Natural killer cell treated with Interleukin-12 subunit alpha and Interleukin-12 subunit beta and Interleukin-15 and Interleukin-18, amount 100 ng/mL, for 72 hours (primary cell): ENCODE results near the gene SND1. TPM values are rescaled to one million over a fixed set of nuclear protein-coding genes. Genes with fewer than 3 reads are reported as not detected.

Experiments
- ATAC-seq, 2 donors: fragments of 150-1000 bp; cut with Tn5 transposase in 1 of 2; sonication (Bioruptor Pico), chemical (Tn5 transposase) in 1 of 2; 2 replicates each; pipeline ENCODE4 v1.10.0; 2021
- DNase-seq: peaks from one replicate; pipeline ENCODE4 v3.0.0; 2022; ENCODE audit warnings: low spot score
- H3K27ac Mint-ChIP-seq, 2 donors: 1 replicate in 1 of 2; 2 replicates in 1 of 2; pipeline ENCODE4 v1.8.0; 2022; ENCODE audit warnings: mixed read lengths in 2 of 2, mild to moderate bottlenecking in 1 of 2, moderate library complexity in 1 of 2
- H3K27me3 Mint-ChIP-seq, 2 donors: 1 replicate in 1 of 2; 2 replicates in 1 of 2; pipeline ENCODE4 v1.8.0; 2022; ENCODE audit warnings: mixed read lengths in 2 of 2
- H3K36me3 Mint-ChIP-seq: one replicate; pipeline ENCODE4 v1.8.0; 2022; ENCODE audit warnings: mixed read lengths
- H3K4me1 Mint-ChIP-seq, 2 donors: 1 replicate in 1 of 2; 2 replicates in 1 of 2; pipeline ENCODE4 v1.8.0; 2022; ENCODE audit warnings: low read depth in 2 of 2, mixed read lengths in 2 of 2, mild to moderate bottlenecking in 1 of 2
- H3K4me3 Mint-ChIP-seq: one replicate; pipeline ENCODE4 v1.8.0; 2022; ENCODE audit warnings: mixed read lengths
- H3K9me3 Mint-ChIP-seq: 2 replicates; pipeline ENCODE4 v1.8.0; 2022; ENCODE audit warnings: mixed read lengths
- total RNA-seq, 2 donors: library from RNA; stranded (reverse); gene quantifications; one replicate each; pipeline ENCODE4 v1.2.3, GENCODE V29; 2022

SND1 gene
- total RNA-seq, 2 donors from 2014 or later = 311 to 347 TPM

DNA sequence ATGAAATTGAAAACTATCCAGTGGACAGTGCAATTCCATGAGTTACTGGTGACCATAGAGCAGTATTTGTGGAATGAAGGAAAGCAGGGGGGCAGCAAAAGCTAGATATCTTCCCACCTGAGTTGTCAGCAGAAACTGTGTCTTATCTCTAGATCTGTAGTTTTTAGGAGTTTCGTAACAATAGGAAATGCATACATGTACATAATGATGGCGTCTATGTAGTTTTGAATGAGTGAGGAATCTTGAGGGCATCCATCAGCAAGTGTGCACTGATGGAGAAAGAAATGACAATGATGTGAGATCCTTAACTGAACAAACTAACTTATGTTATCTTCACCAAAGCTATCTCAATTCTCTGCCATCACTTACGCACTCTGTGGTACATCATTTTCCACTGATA lies 264.7 kb downstream of the SND1 start:
- ATAC-seq (no peak), DNase-seq (no peak)
- Mint-ChIP-seq H3K36me3 (no peaks in the 10 kb centered on the region), H3K9me3 (no peaks in the 10 kb centered on the region), H3K4me3 (no peak overlapping the region), H3K4me1 (peaks cover 5 to 6% of the 10 kb centered on the region in 2 donors), H3K27me3 (no peaks in the 10 kb centered on the region), H3K27ac (no peak overlapping the region)

DNA sequence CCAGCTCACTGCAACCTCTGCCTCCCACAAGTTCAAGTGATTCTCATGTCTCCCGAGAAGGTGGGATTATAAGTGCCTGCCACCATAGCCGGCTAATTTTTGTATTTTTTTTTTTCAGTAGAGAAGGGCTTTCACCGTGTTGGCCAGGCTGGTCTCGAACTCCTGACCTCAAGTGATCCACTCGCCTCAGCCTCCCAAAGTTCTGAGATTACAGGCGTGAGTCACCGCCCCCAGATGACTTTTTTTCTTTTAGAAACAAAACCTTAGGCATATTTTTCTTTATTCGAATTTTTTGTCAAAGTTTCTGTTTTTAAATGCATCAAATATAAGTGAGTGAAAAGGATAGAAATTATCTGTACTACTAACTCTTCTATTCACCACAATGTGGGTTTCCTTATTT lies 266.1 kb downstream of the SND1 start:
- H3K4me3 Mint-ChIP-seq = no peak overlapping the region
- H3K36me3 Mint-ChIP-seq = no peaks in the 10 kb centered on the region
- H3K4me1 Mint-ChIP-seq = peaks cover 6 to 15% of the 10 kb centered on the region in 2 donors
- no peak overlapping the region for H3K27ac Mint-ChIP-seq
- no peak for ATAC-seq
- DNase-seq = no peak
- H3K9me3 Mint-ChIP-seq = no peaks in the 10 kb centered on the region
- no peaks in the 10 kb centered on the region for H3K27me3 Mint-ChIP-seq

DNA sequence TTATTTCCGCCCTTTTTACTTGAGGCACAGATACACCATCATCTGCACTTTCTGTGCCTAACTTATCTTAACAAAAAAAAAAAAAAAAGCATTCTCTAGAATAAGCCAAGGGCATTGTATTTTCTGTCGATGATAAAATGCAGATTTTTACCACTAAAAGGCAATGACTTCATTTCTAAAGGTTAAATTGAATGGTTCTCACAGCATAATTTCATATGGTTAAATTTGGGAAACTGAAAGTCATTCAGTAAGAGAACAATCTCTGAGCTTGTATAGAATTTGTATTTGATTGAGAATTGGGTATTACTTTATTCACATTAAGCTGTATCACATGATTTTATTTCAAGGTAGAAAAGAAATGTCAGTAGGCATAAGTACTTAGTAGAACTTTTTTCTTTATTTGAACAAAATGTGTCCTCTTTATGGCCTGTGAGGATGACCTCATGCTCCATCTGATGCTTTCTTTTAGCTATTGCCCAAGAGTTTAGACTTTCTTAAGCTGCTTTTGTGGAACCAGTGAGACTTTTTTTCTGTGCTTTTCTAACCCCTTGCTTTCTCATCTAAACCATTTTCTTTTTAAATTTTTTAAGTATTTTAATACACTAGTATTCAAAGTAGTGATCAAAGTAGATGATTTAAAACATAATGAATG lies 268.9 kb downstream of the SND1 start:
- H3K27ac Mint-ChIP-seq = no peak overlapping the region
- no peak overlapping the region for H3K4me3 Mint-ChIP-seq
- H3K9me3 Mint-ChIP-seq = no peaks in the 10 kb centered on the region
- no peaks in the 10 kb centered on the region for H3K27me3 Mint-ChIP-seq
- peaks cover 15 to 24% of the 10 kb centered on the region in 2 donors for H3K4me1 Mint-ChIP-seq
- no peaks in the 10 kb centered on the region for H3K36me3 Mint-ChIP-seq
- DNase-seq (no peak), ATAC-seq (no peak)

DNA sequence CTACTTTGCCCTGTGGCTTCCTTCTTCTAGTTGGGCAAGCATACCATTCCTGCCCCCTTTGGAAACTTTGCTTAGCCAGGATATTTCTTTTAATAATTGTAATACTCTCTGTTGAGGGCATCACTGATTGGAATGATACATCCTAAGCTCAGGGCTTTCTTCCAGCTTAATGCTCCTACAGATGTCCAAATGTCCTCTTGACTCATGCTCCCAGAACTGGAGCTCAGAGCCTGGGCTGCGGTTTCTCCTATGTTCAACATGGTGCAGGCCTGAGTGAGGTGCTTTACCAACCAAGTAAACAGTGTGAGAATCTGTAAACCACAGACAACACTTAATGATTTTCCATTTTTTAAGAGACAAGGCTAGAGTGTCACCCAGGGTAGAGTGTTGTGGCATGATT lies 270.7 kb downstream of the SND1 start:
- H3K4me3 Mint-ChIP-seq = no peak overlapping the region
- H3K27me3 Mint-ChIP-seq = no peaks in the 10 kb centered on the region
- ATAC-seq = no peak
- H3K27ac Mint-ChIP-seq = no peak overlapping the region
- H3K9me3 Mint-ChIP-seq = no peaks in the 10 kb centered on the region
- DNase-seq = no peak
- H3K4me1 Mint-ChIP-seq = peaks cover 22 to 30% of the 10 kb centered on the region in 2 donors
- no peaks in the 10 kb centered on the region for H3K36me3 Mint-ChIP-seq

DNA sequence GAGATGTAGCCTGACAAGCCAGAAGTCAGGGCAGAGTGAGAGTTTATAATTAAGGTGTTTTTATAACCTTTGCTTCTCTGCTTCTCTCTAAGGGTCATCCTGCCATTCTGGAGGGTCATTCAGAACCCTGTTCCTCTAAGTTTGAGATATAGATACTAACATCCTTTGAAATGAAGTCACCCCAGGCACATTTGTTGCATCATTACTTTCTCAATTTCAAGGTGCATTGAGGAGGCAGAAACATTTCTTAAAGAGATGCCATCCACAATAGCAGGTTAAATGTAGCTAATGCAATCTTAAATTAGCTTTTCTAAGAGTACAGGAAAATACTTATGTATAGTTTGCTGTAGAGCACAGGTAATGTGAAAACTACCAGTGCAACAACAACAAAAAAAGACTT lies 272.9 kb downstream of the SND1 start:
- Mint-ChIP-seq H3K4me1 (peaks cover 22 to 30% of the 10 kb centered on the region in 2 donors), H3K27me3 (no peaks in the 10 kb centered on the region), H3K36me3 (peaks cover 8% of the 10 kb centered on the region), H3K27ac (no peak overlapping the region), H3K4me3 (no peak overlapping the region), H3K9me3 (no peaks in the 10 kb centered on the region)
- DNase-seq (no peak), ATAC-seq (no peak)

DNA sequence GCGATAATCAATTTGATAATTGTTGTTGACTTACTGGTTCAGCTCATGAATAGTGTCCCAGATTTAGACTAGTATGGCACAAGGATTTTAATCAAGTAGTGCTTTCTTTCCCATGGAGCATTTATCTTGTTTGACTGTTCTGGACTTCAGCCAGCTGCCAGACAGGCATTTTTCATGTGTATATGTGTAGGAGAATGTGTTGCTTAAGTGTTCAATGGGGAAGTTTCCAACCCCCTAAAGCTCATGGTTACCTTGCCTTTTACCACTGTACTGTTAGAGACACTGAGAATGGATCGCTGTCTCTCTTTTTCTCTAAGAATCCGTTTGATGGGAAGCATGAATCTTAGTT lies 275.3 kb downstream of the SND1 start:
- no peaks in the 10 kb centered on the region for H3K27me3 Mint-ChIP-seq
- ATAC-seq (no peak), DNase-seq (no peak)
- peaks cover 18 to 20% of the 10 kb centered on the region in 2 donors for H3K4me1 Mint-ChIP-seq
- no peak overlapping the region for H3K27ac Mint-ChIP-seq
- no peak overlapping the region for H3K4me3 Mint-ChIP-seq
- no peaks in the 10 kb centered on the region for H3K9me3 Mint-ChIP-seq
- H3K36me3 Mint-ChIP-seq = peaks cover 15% of the 10 kb centered on the region

DNA sequence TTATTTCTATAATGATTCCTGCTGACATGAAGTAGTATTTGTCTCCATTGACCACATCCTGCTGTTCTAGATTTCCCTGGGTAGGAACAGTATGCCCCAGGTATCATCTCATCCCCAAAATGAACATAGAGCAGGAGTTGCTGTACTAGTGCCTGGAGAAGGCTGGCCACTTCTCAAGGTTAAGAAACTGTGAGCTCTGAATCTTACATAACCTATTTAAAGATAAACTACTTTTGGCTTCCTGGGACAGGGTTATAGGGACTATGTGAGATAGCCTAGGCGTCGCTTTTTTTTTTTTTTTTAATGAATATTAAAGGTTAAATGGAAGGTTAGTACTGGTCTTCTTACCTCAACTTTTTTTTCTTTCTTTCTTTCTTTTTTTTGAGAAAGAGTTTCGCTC lies 276.2 kb downstream of the SND1 start:
- no peak overlapping the region for H3K4me3 Mint-ChIP-seq
- peaks cover 14 to 16% of the 10 kb centered on the region in 2 donors for H3K4me1 Mint-ChIP-seq
- no peaks in the 10 kb centered on the region for H3K27me3 Mint-ChIP-seq
- DNase-seq (no peak), ATAC-seq (no peak)
- no peak overlapping the region for H3K27ac Mint-ChIP-seq
- no peaks in the 10 kb centered on the region for H3K9me3 Mint-ChIP-seq
- H3K36me3 Mint-ChIP-seq = peaks cover 15% of the 10 kb centered on the region

DNA sequence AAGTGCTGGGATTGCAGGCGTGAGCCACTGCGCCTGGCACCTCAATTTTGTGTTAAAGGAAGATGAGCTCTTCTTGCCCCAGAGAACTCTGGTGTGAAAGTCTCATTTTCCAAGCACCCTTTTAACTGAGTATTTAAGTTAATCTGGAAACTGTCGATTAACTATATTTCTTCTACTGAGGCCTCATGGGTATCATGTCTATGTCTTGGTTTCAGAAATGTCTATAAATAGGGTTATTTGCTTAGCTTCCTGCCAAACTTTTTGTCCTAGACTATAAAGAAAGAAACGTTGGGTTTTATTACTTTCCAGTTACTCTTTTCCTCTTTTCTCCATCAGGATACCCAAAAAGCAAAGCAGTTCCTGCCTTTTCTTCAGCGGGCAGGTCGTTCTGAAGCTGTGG lies 276.9 kb downstream of the SND1 start:
- H3K27me3 Mint-ChIP-seq = no peaks in the 10 kb centered on the region
- no peak for DNase-seq
- no peak overlapping the region for H3K4me3 Mint-ChIP-seq
- no peaks in the 10 kb centered on the region for H3K9me3 Mint-ChIP-seq
- no peak overlapping the region for H3K27ac Mint-ChIP-seq
- peaks cover 9 to 10% of the 10 kb centered on the region in 2 donors for H3K4me1 Mint-ChIP-seq
- ATAC-seq = no peak
- H3K36me3 Mint-ChIP-seq = peaks cover 15% of the 10 kb centered on the region

DNA sequence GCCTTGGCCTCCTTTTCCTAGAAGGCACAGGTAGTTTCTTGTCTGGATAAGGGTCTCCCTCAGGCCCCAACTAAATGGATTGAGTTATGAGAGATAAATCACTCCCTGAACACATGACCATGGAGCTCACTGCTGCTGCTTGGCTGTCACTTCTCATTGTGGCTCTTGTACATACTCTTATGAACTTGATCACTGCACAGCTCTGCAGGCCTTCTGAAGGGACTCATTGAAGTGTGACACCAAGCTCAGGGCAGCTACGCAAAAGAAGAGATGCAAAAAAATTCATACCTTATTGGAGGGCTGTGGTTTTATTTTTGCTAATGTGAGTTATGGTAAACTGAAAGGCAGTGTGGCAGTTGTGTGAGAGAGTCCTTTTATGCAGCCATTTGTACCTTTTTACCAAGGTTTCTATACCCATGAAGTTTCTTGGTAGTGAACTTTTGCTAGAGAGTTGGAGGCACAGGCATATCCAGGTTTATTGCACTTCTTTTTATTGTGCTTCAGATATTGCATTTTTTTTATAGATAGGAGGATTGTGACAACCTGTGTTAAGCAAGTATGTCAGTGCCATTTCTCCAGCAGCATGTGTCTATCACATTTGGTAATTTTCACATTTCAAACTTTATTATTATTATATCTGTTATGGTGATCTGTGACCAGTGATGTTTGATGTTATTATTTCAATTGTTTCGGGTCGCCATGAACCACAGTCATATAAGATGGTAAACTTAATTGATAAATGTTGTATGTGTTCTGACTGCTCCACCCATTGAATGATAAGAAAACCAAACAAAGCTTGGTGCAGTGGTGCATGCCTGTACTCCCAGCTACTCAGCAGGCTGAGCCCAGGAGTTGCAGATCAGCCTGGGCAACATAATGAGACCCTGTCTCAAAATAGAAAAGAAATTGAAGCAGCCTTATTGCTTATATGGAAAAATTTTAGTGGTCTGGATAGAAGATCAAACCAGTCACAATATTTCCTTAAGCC lies 278.6 kb downstream of the SND1 start:
- DNase-seq (no peak), ATAC-seq (no peak)
- H3K27ac Mint-ChIP-seq = no peak overlapping the region
- H3K4me3 Mint-ChIP-seq = no peak overlapping the region
- H3K4me1 Mint-ChIP-seq = peaks cover 11 to 16% of the 10 kb centered on the region in 2 donors
- H3K27me3 Mint-ChIP-seq = no peaks in the 10 kb centered on the region
- no peaks in the 10 kb centered on the region for H3K9me3 Mint-ChIP-seq
- H3K36me3 Mint-ChIP-seq = peaks cover 15% of the 10 kb centered on the region

DNA sequence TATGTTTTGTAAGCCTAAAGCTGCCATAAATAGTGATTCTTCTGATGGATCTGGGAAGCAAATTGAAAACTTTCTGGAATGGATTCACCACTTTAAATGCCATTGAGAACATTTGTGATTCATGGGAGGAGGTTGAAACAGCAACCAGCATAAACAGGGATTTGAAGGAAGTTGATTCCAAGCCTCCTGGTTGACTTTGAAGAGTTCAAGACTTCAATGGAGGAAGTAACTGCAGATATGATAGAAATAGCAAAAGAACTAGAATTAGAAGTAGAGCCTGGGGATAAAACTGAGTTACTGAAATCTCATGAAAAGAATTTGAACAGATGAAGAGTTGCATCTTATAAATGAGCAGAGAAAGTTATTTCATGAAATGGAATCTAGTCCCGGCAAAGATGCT lies 280.1 kb downstream of the SND1 start:
- DNase-seq = no peak
- ATAC-seq = no peak
- Mint-ChIP-seq H3K27ac (no peak overlapping the region), H3K27me3 (no peaks in the 10 kb centered on the region), H3K4me3 (no peak overlapping the region), H3K4me1 (peaks cover 6 to 18% of the 10 kb centered on the region in 2 donors), H3K36me3 (peaks cover 15% of the 10 kb centered on the region), H3K9me3 (no peaks in the 10 kb centered on the region)

DNA sequence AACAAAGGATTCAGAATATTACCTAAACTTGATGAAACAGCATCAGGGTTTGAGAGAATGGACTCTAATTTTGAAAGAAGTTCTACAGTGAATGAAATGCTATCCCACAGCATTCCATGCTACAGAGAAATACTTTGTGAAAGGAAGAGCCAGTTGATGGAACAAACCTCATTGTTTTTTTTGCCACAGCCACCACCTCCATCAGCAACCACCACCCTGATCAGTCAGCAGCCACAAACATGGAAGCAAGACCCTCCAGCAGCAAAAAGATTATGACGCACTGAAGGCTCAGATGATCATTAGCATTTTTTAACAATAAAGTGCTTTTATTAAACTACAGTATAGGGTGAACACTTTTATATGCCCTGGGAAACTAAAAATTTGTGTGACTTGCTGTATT lies 280.5 kb downstream of the SND1 start:
- Mint-ChIP-seq H3K27me3 (no peaks in the 10 kb centered on the region), H3K36me3 (peaks cover 15% of the 10 kb centered on the region), H3K4me1 (peaks cover 5 to 17% of the 10 kb centered on the region in 2 donors), H3K4me3 (no peak overlapping the region), H3K9me3 (no peaks in the 10 kb centered on the region), H3K27ac (no peak overlapping the region)
- no peak for DNase-seq
- no peak for ATAC-seq

DNA sequence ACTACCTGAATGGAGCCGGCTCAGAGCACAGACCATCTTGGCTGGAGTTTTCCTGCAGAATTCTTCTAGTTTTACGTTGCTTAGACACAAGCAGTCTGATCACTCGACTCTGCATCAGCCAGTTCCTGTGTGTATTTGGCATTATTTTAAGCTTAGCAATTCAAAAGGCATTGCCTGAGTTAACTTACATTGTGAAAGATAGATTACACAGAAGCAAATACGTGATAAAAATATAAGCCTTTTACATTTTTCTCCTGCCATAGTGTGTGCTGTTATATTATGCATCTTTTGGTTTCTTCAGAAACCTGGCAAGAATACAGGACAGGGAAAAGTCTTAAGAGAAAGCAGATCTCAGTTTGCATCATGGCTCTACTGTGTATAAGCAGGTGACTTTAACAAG lies 281.2 kb downstream of the SND1 start:
- no peaks in the 10 kb centered on the region for H3K27me3 Mint-ChIP-seq
- no peak for ATAC-seq
- no peak overlapping the region for H3K27ac Mint-ChIP-seq
- peaks cover 5 to 19% of the 10 kb centered on the region in 2 donors for H3K4me1 Mint-ChIP-seq
- no peaks in the 10 kb centered on the region for H3K9me3 Mint-ChIP-seq
- H3K4me3 Mint-ChIP-seq = no peak overlapping the region
- H3K36me3 Mint-ChIP-seq = peaks cover 15% of the 10 kb centered on the region
- no peak for DNase-seq

DNA sequence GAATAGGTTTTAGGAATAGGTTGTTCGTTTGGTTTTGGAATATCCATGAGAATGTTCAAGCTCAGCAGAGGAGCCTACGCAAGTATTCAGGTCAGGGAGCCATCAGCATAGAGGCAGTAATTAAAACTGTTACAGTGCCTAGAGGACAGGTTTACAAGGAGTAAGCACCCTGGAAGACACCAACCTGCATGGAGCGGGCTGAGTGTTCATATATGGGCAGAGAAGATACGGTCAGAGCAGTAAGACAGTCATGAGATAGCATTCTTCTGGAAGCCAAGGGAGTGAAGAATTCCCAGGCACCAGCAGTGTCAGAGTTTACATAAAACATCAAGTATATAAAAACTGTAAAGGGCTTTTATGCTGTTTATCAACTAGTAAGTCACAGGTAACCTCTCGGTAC lies 282.7 kb downstream of the SND1 start:
- peaks cover 5 to 24% of the 10 kb centered on the region in 2 donors for H3K4me1 Mint-ChIP-seq
- peaks cover 9% of the 10 kb centered on the region for H3K36me3 Mint-ChIP-seq
- no peaks in the 10 kb centered on the region for H3K27me3 Mint-ChIP-seq
- no peak overlapping the region for H3K4me3 Mint-ChIP-seq
- H3K27ac Mint-ChIP-seq = no peak overlapping the region
- H3K9me3 Mint-ChIP-seq = no peaks in the 10 kb centered on the region
- ATAC-seq (no peak), DNase-seq (no peak)

DNA sequence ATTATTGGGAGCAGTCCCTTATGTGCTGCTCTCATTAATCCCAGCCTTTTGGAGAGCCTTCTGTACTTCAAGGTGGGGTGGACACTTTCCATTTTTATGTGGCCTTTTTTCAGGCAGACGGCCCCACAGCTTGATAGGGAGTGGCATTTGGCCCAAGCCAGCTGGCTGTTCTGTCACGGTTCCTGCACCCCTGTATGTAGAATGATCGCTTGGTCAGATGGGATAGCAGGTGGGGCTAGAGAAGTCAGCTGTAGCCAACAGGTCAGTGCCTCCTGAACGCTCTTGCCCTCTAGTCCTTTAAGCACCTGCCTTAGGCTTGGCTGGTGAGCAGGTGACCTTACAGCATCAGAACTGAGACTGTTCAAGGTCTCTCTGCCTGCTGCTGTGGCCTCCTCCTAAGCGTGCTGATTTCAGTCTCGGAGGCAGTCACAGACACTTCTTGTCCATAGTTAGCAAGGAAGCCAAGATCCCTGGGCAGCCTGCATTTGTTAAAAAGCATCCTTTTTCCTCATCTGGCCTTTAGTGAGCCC lies 283.9 kb downstream of the SND1 start:
- Mint-ChIP-seq H3K27me3 (no peaks in the 10 kb centered on the region), H3K4me1 (peaks cover 5 to 28% of the 10 kb centered on the region in 2 donors), H3K9me3 (no peaks in the 10 kb centered on the region), H3K36me3 (no peaks in the 10 kb centered on the region), H3K4me3 (no peak overlapping the region), H3K27ac (no peak overlapping the region)
- ATAC-seq (no peak), DNase-seq (no peak)
